ENCODE measurements around the gene SS18. TPM values are rescaled to one million over a fixed set of nuclear protein-coding genes. Genes with fewer than 3 reads are reported as not detected.

Gene SS18
- total RNA-seq, 4 donors from 2014 or later: 74.1 to 166 (median 84.3) TPM

DNA sequence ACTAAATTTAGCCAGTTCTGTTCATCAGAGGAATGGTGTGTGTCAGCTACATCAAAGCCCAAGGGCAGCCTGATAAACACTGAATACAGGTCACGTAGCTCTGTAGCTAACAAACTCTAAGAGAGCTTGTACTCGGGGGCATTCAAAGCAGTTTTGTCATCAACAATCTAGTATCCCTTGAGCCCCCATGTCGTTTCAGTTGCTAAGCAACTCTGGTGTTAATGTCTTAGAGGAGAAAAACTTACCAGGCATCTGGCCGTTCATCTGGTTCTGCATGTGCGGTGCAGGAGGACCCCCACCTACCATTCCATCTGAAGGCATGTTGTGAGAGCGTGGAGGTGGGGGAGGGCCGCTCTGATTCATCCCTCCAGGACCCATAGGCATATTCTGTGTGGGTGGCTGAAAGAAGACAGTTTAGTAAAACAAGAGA, 33.1 kb downstream of the SS18 start:
- H3K27ac ChIP-seq (replicated peaks in 1 of 4): no peak overlapping the region
- peaks cover 21 to 66% (median 26%) of the 10 kb centered on the region in 4 donors for H3K36me3 ChIP-seq
- no peaks in the 10 kb centered on the region for H3K27me3 ChIP-seq
- intact Hi-C loops (cut with DNase I): no loop called here
- no peak for DNase-seq (ENCODE audit: extremely low spot score)
- H3K4me1 ChIP-seq: peaks cover 0 to 4% (median 0%) of the 10 kb centered on the region in 4 donors
- WGBS: 64% methylated on average over 7 of the region's 7 CpGs
- H3K9me3 ChIP-seq: no peaks in the 10 kb centered on the region
- H3K4me3 ChIP-seq: no peak overlapping the region
- TF ChIP-seq POLR2A (IDR thresholded peaks at IDR 0.05; ENCODE audit: low read depth): no peak
- TF ChIP-seq, protein P1, sequence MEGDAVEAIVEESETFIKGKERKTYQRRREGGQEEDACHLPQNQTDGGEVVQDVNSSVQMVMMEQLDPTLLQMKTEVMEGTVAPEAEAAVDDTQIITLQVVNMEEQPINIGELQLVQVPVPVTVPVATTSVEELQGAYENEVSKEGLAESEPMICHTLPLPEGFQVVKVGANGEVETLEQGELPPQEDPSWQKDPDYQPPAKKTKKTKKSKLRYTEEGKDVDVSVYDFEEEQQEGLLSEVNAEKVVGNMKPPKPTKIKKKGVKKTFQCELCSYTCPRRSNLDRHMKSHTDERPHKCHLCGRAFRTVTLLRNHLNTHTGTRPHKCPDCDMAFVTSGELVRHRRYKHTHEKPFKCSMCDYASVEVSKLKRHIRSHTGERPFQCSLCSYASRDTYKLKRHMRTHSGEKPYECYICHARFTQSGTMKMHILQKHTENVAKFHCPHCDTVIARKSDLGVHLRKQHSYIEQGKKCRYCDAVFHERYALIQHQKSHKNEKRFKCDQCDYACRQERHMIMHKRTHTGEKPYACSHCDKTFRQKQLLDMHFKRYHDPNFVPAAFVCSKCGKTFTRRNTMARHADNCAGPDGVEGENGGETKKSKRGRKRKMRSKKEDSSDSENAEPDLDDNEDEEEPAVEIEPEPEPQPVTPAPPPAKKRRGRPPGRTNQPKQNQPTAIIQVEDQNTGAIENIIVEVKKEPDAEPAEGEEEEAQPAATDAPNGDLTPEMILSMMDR (IDR thresholded peaks at IDR 0.05): no peak
- no peak for TF ChIP-seq POLR2AphosphoS5 (IDR thresholded peaks at IDR 0.05)
- TF ChIP-seq EP300 (IDR thresholded peaks at IDR 0.05): no peak

DNA sequence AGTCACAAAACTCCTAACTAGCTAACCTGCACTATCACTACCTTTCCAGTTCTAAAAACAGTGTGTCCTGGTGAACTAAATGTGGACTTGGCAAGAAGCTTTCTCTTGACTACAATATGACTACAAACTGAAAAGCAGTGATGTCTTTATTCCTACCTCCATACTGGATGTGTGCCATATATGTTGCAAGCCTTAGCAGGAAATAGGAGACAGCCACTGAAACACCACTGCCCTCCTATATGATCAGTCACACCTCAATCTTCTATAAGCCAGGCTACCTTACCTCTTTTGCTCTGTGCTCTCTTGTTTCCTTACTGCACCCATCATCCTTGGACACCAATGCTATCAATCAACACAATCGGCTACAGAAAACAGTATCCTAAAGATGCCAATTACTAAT, 34.1 kb downstream of the SS18 start:
- peaks cover 0 to 4% (median 2%) of the 10 kb centered on the region in 4 donors for H3K4me1 ChIP-seq
- no peaks in the 10 kb centered on the region for H3K27me3 ChIP-seq
- intact Hi-C loops (cut with DNase I): no loop called here
- DNase-seq (ENCODE audit: extremely low spot score): no peak
- 89% methylated on average over 1 of the region's 1 CpG for WGBS
- no peak overlapping the region for H3K27ac ChIP-seq (replicated peaks in 1 of 4)
- peaks cover 21 to 68% (median 29%) of the 10 kb centered on the region in 4 donors for H3K36me3 ChIP-seq
- H3K9me3 ChIP-seq: no peaks in the 10 kb centered on the region
- H3K4me3 ChIP-seq: no peak overlapping the region
- no peak for TF ChIP-seq POLR2AphosphoS5 (IDR thresholded peaks at IDR 0.05)
- TF ChIP-seq POLR2A (IDR thresholded peaks at IDR 0.05; ENCODE audit: low read depth): no peak
- TF ChIP-seq, protein P1 (IDR thresholded peaks at IDR 0.05): no peak
- TF ChIP-seq EP300 (IDR thresholded peaks at IDR 0.05): no peak

DNA sequence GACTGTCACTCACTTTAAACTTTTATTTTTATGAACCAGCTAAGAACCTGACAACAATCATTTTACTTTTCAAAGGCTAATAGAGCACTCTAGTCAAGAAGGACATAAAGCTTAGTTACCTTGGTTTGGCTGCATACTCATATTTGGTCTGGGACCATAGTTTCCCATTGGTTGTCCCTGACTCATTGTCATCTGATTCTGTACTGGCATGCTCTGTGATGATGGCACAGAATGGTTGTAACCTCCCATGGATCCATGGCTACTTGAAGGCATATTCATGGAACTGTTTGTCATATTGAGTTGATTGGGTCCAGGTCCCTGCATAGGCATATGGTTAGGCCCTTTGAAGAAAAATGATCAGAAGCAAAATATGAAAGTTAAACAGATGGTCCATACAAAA, 37.9 kb downstream of the SS18 start:
- no peak overlapping the region for H3K27ac ChIP-seq (replicated peaks in 1 of 4)
- H3K4me3 ChIP-seq: no peak overlapping the region
- TF ChIP-seq POLR2A (IDR thresholded peaks at IDR 0.05; ENCODE audit: low read depth): no peak
- no peak for TF ChIP-seq EP300 (IDR thresholded peaks at IDR 0.05)
- TF ChIP-seq POLR2AphosphoS5 (IDR thresholded peaks at IDR 0.05): no peak
- TF ChIP-seq, protein P1 (IDR thresholded peaks at IDR 0.05): no peak
- intact Hi-C loops (cut with DNase I): no loop called here
- no peaks in the 10 kb centered on the region for H3K9me3 ChIP-seq
- peaks cover 0 to 8% (median 0%) of the 10 kb centered on the region in 4 donors for H3K4me1 ChIP-seq
- H3K27me3 ChIP-seq: no peaks in the 10 kb centered on the region
- DNase-seq (ENCODE audit: extremely low spot score): no peak
- H3K36me3 ChIP-seq: peaks cover 24 to 80% (median 32%) of the 10 kb centered on the region in 4 donors

DNA sequence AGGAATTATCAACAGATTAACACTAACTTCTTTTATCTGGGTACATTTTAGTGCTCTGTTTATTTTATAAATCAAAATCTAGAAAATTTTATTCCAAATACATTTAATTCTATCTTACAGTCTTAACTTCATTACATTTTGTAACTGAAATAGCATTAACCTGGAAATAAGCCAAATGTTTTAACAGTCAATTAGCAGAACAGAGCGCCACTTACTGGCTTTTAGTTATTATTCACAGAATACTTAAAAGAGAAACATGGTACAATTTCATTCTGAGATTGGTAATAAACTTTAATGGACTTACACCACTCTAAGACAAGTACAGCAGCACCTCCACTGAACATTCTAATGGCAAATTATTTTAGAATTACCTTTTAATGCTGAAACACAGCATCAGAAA, 38.6 kb downstream of the SS18 start:
- 80% methylated on average over 1 of the region's 1 CpG for WGBS
- Histone ChIP-seq H3K4me1 (peaks cover 0 to 8% (median 0%) of the 10 kb centered on the region in 4 donors), H3K9me3 (no peaks in the 10 kb centered on the region), H3K27ac (replicated peaks in 1 of 4) (no peak overlapping the region), H3K27me3 (no peaks in the 10 kb centered on the region), H3K36me3 (peaks cover 17 to 76% (median 26%) of the 10 kb centered on the region in 4 donors), H3K4me3 (no peak overlapping the region)
- intact Hi-C loops (cut with DNase I): no loop called here
- TF ChIP-seq EP300 (IDR thresholded peaks at IDR 0.05) (no peak), POLR2AphosphoS5 (IDR thresholded peaks at IDR 0.05) (no peak), POLR2A (IDR thresholded peaks at IDR 0.05; ENCODE audit: low read depth) (no peak)
- TF ChIP-seq, protein P1 (IDR thresholded peaks at IDR 0.05): no peak
- no peak for DNase-seq (ENCODE audit: extremely low spot score)

Measured in esophagus muscularis mucosa (tissue), 4 donors.